Smooth muscle cell (in vitro differentiated cells): Measurements from ENCODE around the gene TRIM7. TPM values are rescaled to one million over a fixed set of nuclear protein-coding genes. Genes with fewer than 3 reads are reported as not detected.
A peak's percentile ranks its signal among the peaks of the same experiment; 100 is the strongest.

Experiments
- DNase-seq: peaks from one replicate; lab custom pipeline; 2025; ENCODE audit not compliant: unreplicated experiment; lab: John Stamatoyannopoulos, UW
- H2AFZ ChIP-seq: fragments of 200-600 bp; sonication (generic); 2 replicates; pipeline ENCODE4 v1.6.0; 2016; ENCODE audit warnings: antibody characterized with exemption, low read depth, mild to moderate bottlenecking
- H3F3A ChIP-seq: fragments of 200-600 bp; sonication (generic); 2 replicates; pipeline ENCODE4 v1.6.0; 2017; ENCODE audit warnings: antibody characterized with exemption, low read depth
- H3K27ac ChIP-seq: fragments of 200-600 bp; sonication (generic); 2 replicates; pipeline ENCODE4 v1.5.1; 2016; ENCODE audit warnings: low read depth, mild to moderate bottlenecking
- H3K27me3 ChIP-seq: fragments of 200-600 bp; sonication (generic); 2 replicates; pipeline ENCODE4 v1.6.1; 2016; ENCODE audit warnings: low read depth, mild to moderate bottlenecking
- H3K36me3 ChIP-seq: fragments of 200-600 bp; sonication (generic); 2 replicates; pipeline ENCODE4 v1.5.1; 2016; ENCODE audit warnings: low read depth
- H3K4me1 ChIP-seq: fragments of 200-600 bp; sonication (generic); 2 replicates; pipeline ENCODE4 v1.5.1; 2016; ENCODE audit warnings: low read depth
- H3K4me2 ChIP-seq: fragments of 200-600 bp; sonication (generic); 2 replicates; pipeline ENCODE4 v1.6.0; 2016; ENCODE audit warnings: mild to moderate bottlenecking
- H3K4me3 ChIP-seq: fragments of 200-600 bp; sonication (generic); 2 replicates; pipeline ENCODE4 v1.5.1; 2016; ENCODE audit warnings: mild to moderate bottlenecking
- H3K79me2 ChIP-seq: fragments of 200-600 bp; sonication (generic); 2 replicates; pipeline ENCODE4 v1.6.0; 2016; ENCODE audit warnings: low read depth, mild to moderate bottlenecking
- H3K9ac ChIP-seq: fragments of 200-600 bp; sonication (generic); 2 replicates; pipeline ENCODE4 v1.6.0; 2016; ENCODE audit warnings: low read depth
- H3K9me3 ChIP-seq: fragments of 200-600 bp; sonication (generic); replicated peaks from 2 replicates; pipeline ENCODE4 v1.5.1; 2016; ENCODE audit warnings: low read depth
- H4K20me1 ChIP-seq: fragments of 200-600 bp; sonication (generic); 2 replicates; pipeline ENCODE4 v1.6.0; 2016; ENCODE audit warnings: low read depth
- WGBS: methylation state at CpG from one replicate; pipeline ENCODE4 v1.1.7; 2016; ENCODE audit warnings: low lambda C conversion rate; 5-methylcytosine and 5-hydroxymethylcytosine counted together
- polyA plus RNA-seq: library from polyadenylated mRNA; unstranded; fragments of >200 nt; fragmentation: Nextera tagmentation; extraction: Ambion mirVana; gene quantifications from 2 replicates; pipeline ENCODE4 v1.2.1, GENCODE V29; 2016
- total RNA-seq: library from RNA; depleted of rRNA; stranded (reverse); fragments of >200 nt; gene quantifications from 2 replicates; pipeline ENCODE4 v1.2.3, GENCODE V29; 2014
- TF ChIP-seq, protein P1 (sequence below): fragments of 200-600 bp; sonication (generic); IDR thresholded peaks from 2 replicates; pipeline ENCODE4 v1.5.1; 2017; ENCODE audit warnings: borderline replicate concordance, mild to moderate bottlenecking, antibody characterized with exemption; ENCODE audit not compliant: insufficient read depth, poor library complexity, severe bottlenecking

TRIM7 gene
- total and polyA plus RNA-seq, 2 experiments from 2014 or later = not detected

DNA sequence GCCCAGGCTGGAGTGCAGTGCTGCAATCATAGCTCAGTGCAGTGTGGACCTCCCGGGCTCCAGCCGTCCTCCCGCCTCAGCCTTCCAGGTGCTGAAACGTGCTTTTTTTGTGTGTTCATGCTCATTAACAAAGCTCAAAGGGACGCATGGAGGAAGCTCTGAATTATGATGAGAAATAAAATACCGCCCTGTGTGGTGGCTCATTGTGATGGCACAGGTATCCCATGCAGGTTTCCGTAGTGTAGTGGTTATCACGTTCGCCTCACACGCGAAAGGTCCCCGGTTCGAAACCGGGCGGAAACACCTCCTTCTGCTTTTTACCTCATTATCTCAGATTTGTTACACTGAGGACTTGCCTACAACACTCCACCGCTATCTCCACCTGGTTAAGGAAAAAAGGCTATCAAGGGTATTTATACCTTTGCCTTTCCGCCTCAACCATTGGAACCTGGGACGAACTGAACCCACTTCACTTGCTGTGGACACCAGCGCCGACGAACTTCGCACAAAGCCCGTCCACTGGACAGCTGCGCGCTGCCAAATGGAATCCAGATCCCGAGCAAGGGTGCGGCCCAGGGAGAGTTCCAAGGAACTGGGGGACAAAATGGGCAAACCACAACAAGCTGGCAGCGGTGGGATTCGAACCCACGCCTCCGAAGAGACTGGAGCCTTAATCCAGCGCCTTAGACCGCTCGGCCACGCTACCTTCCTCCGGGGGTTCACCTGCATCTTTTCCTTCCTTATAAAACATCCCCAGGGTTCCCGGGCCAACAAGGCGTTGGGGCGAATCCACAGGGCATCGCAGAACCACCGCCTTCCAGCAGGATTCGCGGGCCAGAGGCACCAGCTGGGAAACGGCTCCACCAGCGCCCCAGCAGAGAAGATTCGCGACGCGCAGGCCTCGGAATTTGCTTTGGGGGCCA, 31.3 kb downstream of the TRIM7 start:
- Histone ChIP-seq H3K79me2 (no peaks in the 10 kb centered on the region), H3K9ac (no peak overlapping the region), H3K4me2 (peak overlapping the region; percentile 54), H3K27me3 (peaks cover 48% of the 10 kb centered on the region), H3K4me3 (peak overlapping the region; percentile 21), H4K20me1 (no peaks in the 10 kb centered on the region), H3K27ac (no peak overlapping the region), H2AFZ (peak overlapping the region; percentile 27), H3F3A (peaks cover 15% of the 10 kb centered on the region), H3K4me1 (peaks cover 17% of the 10 kb centered on the region), H3K36me3 (no peaks in the 10 kb centered on the region), H3K9me3 (no peaks in the 10 kb centered on the region)
- 1% methylated on average over 50 of the region's 50 CpGs for WGBS
- TF ChIP-seq, protein P1, sequence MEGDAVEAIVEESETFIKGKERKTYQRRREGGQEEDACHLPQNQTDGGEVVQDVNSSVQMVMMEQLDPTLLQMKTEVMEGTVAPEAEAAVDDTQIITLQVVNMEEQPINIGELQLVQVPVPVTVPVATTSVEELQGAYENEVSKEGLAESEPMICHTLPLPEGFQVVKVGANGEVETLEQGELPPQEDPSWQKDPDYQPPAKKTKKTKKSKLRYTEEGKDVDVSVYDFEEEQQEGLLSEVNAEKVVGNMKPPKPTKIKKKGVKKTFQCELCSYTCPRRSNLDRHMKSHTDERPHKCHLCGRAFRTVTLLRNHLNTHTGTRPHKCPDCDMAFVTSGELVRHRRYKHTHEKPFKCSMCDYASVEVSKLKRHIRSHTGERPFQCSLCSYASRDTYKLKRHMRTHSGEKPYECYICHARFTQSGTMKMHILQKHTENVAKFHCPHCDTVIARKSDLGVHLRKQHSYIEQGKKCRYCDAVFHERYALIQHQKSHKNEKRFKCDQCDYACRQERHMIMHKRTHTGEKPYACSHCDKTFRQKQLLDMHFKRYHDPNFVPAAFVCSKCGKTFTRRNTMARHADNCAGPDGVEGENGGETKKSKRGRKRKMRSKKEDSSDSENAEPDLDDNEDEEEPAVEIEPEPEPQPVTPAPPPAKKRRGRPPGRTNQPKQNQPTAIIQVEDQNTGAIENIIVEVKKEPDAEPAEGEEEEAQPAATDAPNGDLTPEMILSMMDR = no peak
- DNase-seq = no peak

DNA sequence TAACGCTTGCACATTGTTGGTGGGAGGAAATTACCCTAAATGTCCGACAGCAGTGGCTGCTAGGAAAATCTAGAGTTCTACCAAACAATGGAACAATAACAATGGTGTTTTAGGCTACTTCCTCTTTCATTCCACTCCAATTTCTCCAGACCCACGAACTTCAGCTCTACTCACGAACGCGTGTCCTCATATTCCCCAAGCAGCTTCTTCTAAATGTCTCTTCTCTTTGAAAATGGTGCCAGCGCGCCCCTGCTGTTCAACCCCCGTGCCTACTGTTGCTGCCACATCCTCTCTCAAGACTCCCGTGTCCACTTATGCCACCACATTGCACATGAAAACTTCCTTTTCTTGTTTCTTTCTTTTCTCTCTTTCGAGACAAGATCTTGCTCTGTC, 32.0 kb downstream of the TRIM7 start:
- H3K4me2 ChIP-seq = peak overlapping the region; percentile 54
- no peak for DNase-seq
- H2AFZ ChIP-seq = peak overlapping the region; percentile 27
- peak overlapping the region; percentile 21 for H3K4me3 ChIP-seq
- WGBS = 12% methylated on average over 11 of the region's 11 CpGs
- peaks cover 22% of the 10 kb centered on the region for H3F3A ChIP-seq
- H3K9ac ChIP-seq = no peak overlapping the region
- no peaks in the 10 kb centered on the region for H3K36me3 ChIP-seq
- H3K27ac ChIP-seq = no peak overlapping the region
- no peaks in the 10 kb centered on the region for H3K9me3 ChIP-seq
- H3K79me2 ChIP-seq = no peaks in the 10 kb centered on the region
- H3K4me1 ChIP-seq = peaks cover 23% of the 10 kb centered on the region
- H4K20me1 ChIP-seq = no peaks in the 10 kb centered on the region
- TF ChIP-seq, protein P1 = no peak
- H3K27me3 ChIP-seq = peaks cover 49% of the 10 kb centered on the region

DNA sequence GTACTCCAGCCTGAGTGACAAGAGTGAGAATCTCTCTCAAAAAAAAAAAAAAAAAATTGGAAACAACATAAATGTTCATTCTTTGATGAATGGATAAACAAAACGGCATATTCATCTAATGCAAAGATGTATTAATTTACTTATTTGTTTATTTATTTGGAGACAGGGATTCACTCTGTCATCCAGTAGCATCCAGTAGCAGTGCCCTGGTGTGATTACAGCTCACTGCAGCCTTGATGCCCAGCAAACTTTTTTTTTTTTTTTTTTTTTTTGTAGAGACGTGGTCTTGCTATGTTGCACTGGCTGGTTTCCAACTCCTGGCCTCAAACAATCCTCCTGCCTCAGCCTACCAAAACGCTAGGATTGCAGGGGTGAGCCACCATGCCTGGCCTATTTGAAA, 33.2 kb downstream of the TRIM7 start:
- H3K27ac ChIP-seq = no peak overlapping the region
- TF ChIP-seq, protein P1 = no peak
- H3K4me2 ChIP-seq = no peak overlapping the region
- H2AFZ ChIP-seq = no peak overlapping the region
- 60% methylated on average over 3 of the region's 3 CpGs for WGBS
- no peak for DNase-seq
- no peak overlapping the region for H3K9ac ChIP-seq
- peaks cover 25% of the 10 kb centered on the region for H3K4me1 ChIP-seq
- H3K4me3 ChIP-seq = no peak overlapping the region
- no peaks in the 10 kb centered on the region for H3K79me2 ChIP-seq
- H3K36me3 ChIP-seq = no peaks in the 10 kb centered on the region
- H3F3A ChIP-seq = peaks cover 28% of the 10 kb centered on the region
- no peaks in the 10 kb centered on the region for H3K9me3 ChIP-seq
- H3K27me3 ChIP-seq = peaks cover 49% of the 10 kb centered on the region
- no peaks in the 10 kb centered on the region for H4K20me1 ChIP-seq
